ENCODE results near the gene FARP2.

DNA sequence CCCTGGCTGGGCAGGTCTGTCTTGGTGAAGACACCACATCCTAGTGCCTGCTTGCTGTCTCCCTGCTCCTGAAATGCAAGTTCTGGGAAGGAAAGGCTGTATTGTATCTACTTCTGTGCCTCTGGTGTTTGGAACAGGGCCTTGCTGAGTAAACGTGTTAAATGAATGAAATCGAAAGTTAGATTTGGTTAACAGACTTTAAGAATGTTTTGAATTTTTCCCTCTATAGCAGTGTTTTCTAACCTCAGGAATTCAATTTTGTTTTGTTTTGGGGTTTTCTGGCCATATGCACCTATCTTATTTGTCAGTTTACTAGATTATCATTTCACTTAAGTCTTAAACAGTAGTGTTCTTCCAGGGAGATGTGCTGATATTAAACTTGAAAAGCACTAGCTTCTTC, 20.7 kb downstream of the FARP2 start:
- TF ChIP-seq, protein P1, sequence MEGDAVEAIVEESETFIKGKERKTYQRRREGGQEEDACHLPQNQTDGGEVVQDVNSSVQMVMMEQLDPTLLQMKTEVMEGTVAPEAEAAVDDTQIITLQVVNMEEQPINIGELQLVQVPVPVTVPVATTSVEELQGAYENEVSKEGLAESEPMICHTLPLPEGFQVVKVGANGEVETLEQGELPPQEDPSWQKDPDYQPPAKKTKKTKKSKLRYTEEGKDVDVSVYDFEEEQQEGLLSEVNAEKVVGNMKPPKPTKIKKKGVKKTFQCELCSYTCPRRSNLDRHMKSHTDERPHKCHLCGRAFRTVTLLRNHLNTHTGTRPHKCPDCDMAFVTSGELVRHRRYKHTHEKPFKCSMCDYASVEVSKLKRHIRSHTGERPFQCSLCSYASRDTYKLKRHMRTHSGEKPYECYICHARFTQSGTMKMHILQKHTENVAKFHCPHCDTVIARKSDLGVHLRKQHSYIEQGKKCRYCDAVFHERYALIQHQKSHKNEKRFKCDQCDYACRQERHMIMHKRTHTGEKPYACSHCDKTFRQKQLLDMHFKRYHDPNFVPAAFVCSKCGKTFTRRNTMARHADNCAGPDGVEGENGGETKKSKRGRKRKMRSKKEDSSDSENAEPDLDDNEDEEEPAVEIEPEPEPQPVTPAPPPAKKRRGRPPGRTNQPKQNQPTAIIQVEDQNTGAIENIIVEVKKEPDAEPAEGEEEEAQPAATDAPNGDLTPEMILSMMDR (IDR thresholded peaks at IDR 0.05), result no peak
- no peak for TF ChIP-seq POLR2A (IDR thresholded peaks at IDR 0.05)

All from body of pancreas (tissue), 4 donors.